Panc1 (cell line): ENCODE measurements around the gene OOEP. TPM values are rescaled to one million over a fixed set of nuclear protein-coding genes. Genes with fewer than 3 reads are reported as not detected.

ENCODE experiments used
- ATAC-seq: fragments of 200-7000 bp; cut with Tn5 transposase; 2 replicates; pipeline ENCODE4 v1.9.1; 2020; ENCODE audit warnings: mild to moderate bottlenecking, moderate library complexity
- BruUV-seq: library from RNA; stranded (reverse); fragments of 400-500 nt; replicated peaks from 2 replicates; lab custom pipeline; 2021; lab: Mats Ljungman, UMichigan
- CTCF ChIA-PET: fragments of 300-600 bp; sonication (Branson Sonifier 250); formaldehyde crosslinking; loops from one replicate; lab custom pipeline; 2022; ENCODE audit warnings: antibody characterized with exemption; lab: Charles Lee
- POLR2A ChIA-PET: fragments of 300-600 bp; sonication (Branson Sonifier 250); formaldehyde crosslinking; loops from one replicate; lab custom pipeline; 2022; ENCODE audit warnings: antibody characterized with exemption; lab: Charles Lee
- DNase-seq: peaks from one replicate; pipeline ENCODE4 v3.0.0-alpha.2; 2010; ENCODE audit warnings: low read depth, low spot score
- H3K27ac ChIP-seq: 2 replicates; pipeline ENCODE4 v1.5.1; 2011; ENCODE audit warnings: mild to moderate bottlenecking, low read length, inconsistent platforms
- H3K27me3 ChIP-seq: fragments of 200-500 bp; sonication (Bioruptor generic); 2 replicates; pipeline ENCODE4 v1.6.0; 2014; ENCODE audit warnings: low read length, inconsistent platforms; ENCODE audit not compliant: control insufficient read depth, insufficient read depth
- H3K36me3 ChIP-seq: fragments of 200-500 bp; sonication (Bioruptor generic); 2 replicates; pipeline ENCODE4 v1.5.1; 2014; ENCODE audit warnings: inconsistent platforms, mild to moderate bottlenecking, low read length, moderate library complexity; ENCODE audit not compliant: control insufficient read depth, insufficient read depth
- H3K4me1 ChIP-seq: 2 replicates; pipeline ENCODE4 v1.5.1; 2011; ENCODE audit warnings: inconsistent platforms, mild to moderate bottlenecking, low read length, moderate library complexity; ENCODE audit not compliant: control insufficient read depth, insufficient read depth
- H3K4me3 ChIP-seq, 2 experiments: 2 replicates each; pipeline ENCODE4 v1.5.1; 2011 to 2012; ENCODE audit warnings: low read depth in 2 of 2, low read length in 2 of 2, mild to moderate bottlenecking in 2 of 2, inconsistent platforms in 1 of 2, moderate library complexity in 1 of 2
- H3K9me3 ChIP-seq: fragments of 200-500 bp; sonication (Bioruptor generic); 2 replicates; pipeline ENCODE4 v1.5.1; 2014; ENCODE audit warnings: low read depth, mild to moderate bottlenecking, inconsistent platforms, low read length, moderate library complexity; ENCODE audit not compliant: control insufficient read depth, insufficient read depth
- CTCF ChIP-seq: fragments of 450-650 bp; IDR thresholded peaks from 2 replicates; pipeline ENCODE4 v1.5.1; 2017; ENCODE audit warnings: mild to moderate bottlenecking
- POLR2AphosphoS5 ChIP-seq: IDR thresholded peaks from 2 replicates; pipeline ENCODE4 v1.6.1; 2012; ENCODE audit warnings: mild to moderate bottlenecking, low read depth, low read length, moderate library complexity
- REST ChIP-seq, 2 experiments: IDR thresholded peaks; 2 replicates each; pipeline ENCODE4 v1.6.1; 2011 to 2012; ENCODE audit warnings: low read depth in 2 of 2, control low read depth in 1 of 2, low read length in 1 of 2, mild to moderate bottlenecking in 1 of 2, moderate library complexity in 1 of 2; ENCODE audit not compliant: insufficient read depth in 1 of 2
- SIN3A ChIP-seq: IDR thresholded peaks from 2 replicates; pipeline ENCODE4 v1.6.1; 2012; ENCODE audit warnings: low read depth, mild to moderate bottlenecking, low read length, moderate library complexity, borderline replicate concordance; ENCODE audit not compliant: insufficient read depth
- TCF7L2 ChIP-seq: IDR thresholded peaks from 2 replicates; pipeline ENCODE4 v1.6.1; 2011; ENCODE audit warnings: mild to moderate bottlenecking, low read depth, low read length, inconsistent platforms
- in situ Hi-C: cut with HindIII; loops from 2 replicates; pipeline ENCODE4 v1.10.0; 2016; ENCODE audit warnings: low sequenced_read_pairs, low pct_unique_long_range_greater_than_20kb
- intact Hi-C: fragments of 100-400 bp; cut with micrococcal nuclease; formaldehyde crosslinking; loops from one replicate; pipeline ENCODE4 v1.10.0; 2022; ENCODE audit not compliant: unreplicated experiment
- total RNA-seq: library from RNA; stranded (reverse); gene quantifications from one replicate; pipeline ENCODE4 v1.2.1, GENCODE V29; 2021; ENCODE audit not compliant: unreplicated experiment

Gene OOEP
- total RNA-seq, 1 experiment from 2014 or later = 10.6 TPM

DNA sequence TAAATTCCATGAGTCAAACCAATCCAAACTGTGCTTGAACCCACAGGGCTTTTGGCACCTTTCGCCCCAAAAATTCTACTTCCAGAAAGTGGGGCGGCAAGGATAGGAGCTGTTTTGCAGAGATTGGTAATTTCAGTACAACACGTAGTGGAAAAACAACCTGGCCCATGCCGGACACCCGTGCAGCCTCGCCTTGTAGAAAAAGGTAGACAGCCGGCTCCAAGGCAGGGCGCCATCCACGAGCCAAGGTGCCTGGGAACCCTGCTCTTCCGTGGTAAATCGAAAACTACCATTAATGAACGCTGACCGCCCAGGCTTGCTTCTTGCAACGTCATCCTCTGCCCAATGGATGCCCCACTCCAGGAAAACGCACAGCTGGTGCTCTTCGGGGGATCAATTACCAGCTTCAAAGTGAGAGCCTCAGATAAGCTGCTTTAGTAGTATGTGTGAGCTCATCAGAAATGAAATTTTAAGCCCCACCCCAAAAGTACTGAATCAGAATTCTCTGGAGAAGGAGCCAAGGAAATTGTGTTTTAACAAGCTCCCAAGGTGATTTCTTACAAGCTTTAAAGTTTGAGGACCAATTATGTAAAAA is 1.8 kb downstream of the OOEP start:
- H3K27me3 ChIP-seq = no peaks in the 10 kb centered on the region
- no TSS peak for BruUV-seq
- ATAC-seq (no peak), DNase-seq (no peak)
- intact Hi-C loops (no loop called here), in situ Hi-C loops (no loop called here)
- TF ChIP-seq CTCF (no peak), POLR2AphosphoS5 (no peak), REST (IDR thresholded peaks at IDR 0.05; ENCODE audit: insufficient read depth in 1 of 2, low read depth in 2 of 2, low read length in 1 of 2) (no peak), TCF7L2 (no peak), SIN3A (no peak)
- H3K4me3 ChIP-seq = no peak overlapping the region
- no peaks in the 10 kb centered on the region for H3K9me3 ChIP-seq
- ChIA-PET POLR2A (no interaction called here), CTCF (interaction anchor here (0.6 kb wide), 1 partner anchor 82 kb away, joined by 3 read pairs; no protein-coding TSS in a partner anchor)
- no peak overlapping the region for H3K27ac ChIP-seq
- H3K4me1 ChIP-seq = no peaks in the 10 kb centered on the region
- H3K36me3 ChIP-seq = no peaks in the 10 kb centered on the region

DNA sequence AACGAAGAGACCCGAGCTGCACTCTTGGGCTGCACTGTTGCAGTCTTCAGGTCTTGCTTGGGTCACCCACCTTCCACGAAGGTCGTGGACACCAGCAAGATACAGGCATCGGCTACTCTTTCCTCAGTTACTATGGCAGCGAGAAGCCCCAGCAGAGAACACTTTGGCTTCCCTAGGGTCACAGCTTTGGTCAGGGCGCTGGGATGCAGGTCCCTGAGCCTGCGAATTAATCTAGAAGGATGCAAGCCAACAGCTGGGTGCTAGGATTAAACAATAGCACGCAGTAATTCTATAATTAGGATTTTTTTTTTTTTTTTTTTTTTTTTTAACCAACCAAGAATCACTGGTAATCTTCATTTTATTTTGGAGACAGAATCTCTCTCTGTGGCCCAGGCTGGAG is 5.1 kb downstream of the OOEP start:
- no peak for TF ChIP-seq TCF7L2
- TF ChIP-seq POLR2AphosphoS5 = no peak
- Histone ChIP-seq H3K27me3 (no peaks in the 10 kb centered on the region), H3K9me3 (no peaks in the 10 kb centered on the region), H3K4me1 (no peaks in the 10 kb centered on the region), H3K27ac (no peak overlapping the region), H3K4me3 (no peak overlapping the region), H3K36me3 (no peaks in the 10 kb centered on the region)
- BruUV-seq = no TSS peak
- ChIA-PET CTCF (interaction anchor here (0.7 kb wide), 1 partner anchor 17 kb away, joined by 11 read pairs; no protein-coding TSS in a partner anchor), POLR2A (no interaction called here)
- no peak for DNase-seq
- in situ Hi-C loops (no loop called here), intact Hi-C loops (no loop called here)
- no peak for ATAC-seq

- H3K4me3 ChIP-seq = no peak overlapping the region
- no peaks in the 10 kb centered on the region for H3K9me3 ChIP-seq
- BruUV-seq = no TSS peak
- H3K36me3 ChIP-seq = no peaks in the 10 kb centered on the region
- DNase-seq (no peak), ATAC-seq (no peak)
- ChIA-PET POLR2A (no interaction called here), CTCF (interaction anchor here (0.7 kb wide), 1 partner anchor 16 kb away, joined by 11 read pairs; no protein-coding TSS in a partner anchor)
- TF ChIP-seq TCF7L2 = no peak
- TF ChIP-seq POLR2AphosphoS5 = no peak
- TF ChIP-seq REST (IDR thresholded peaks at IDR 0.05; ENCODE audit: insufficient read depth in 1 of 2, low read depth in 2 of 2, low read length in 1 of 2) = no peak
- TF ChIP-seq CTCF = no peak
- in situ Hi-C loops (no loop called here), intact Hi-C loops (no loop called here)
- no peaks in the 10 kb centered on the region for H3K4me1 ChIP-seq
- no peaks in the 10 kb centered on the region for H3K27me3 ChIP-seq
- no peak overlapping the region for H3K27ac ChIP-seq
These were observed 5.6 kb downstream of the OOEP start for GRCh38 chr6:73364121-73364520.
